Esophagus muscularis mucosa (tissue), 4 donors: Measurements from ENCODE around the gene STK40. TPM values are rescaled to one million over a fixed set of nuclear protein-coding genes. Genes with fewer than 3 reads are reported as not detected.

Experiments used
- DNase-seq: peaks from one replicate; pipeline ENCODE4 v3.0.0-alpha.2; 2017; ENCODE audit errors: extremely low spot score
- H3K27ac ChIP-seq, 4 donors: fragments of 200-600 bp; sonication (generic); replicated peaks in 1 of 4; 1 replicate in 3 of 4; 2 replicates in 1 of 4; pipeline ENCODE4 v1.5.1; 2016 to 2019; ENCODE audit warnings: mild to moderate bottlenecking in 1 of 4
- H3K27me3 ChIP-seq, 4 donors: fragments of 200-600 bp; sonication (generic); one replicate each; pipeline versions ENCODE4 v1.5.1 to v1.6.0; 2016 to 2019
- H3K36me3 ChIP-seq, 4 donors: fragments of 200-600 bp; sonication (generic); one replicate each; pipeline ENCODE4 v1.5.1; 2016 to 2019
- H3K4me1 ChIP-seq, 4 donors: fragments of 200-600 bp; sonication (generic); one replicate each; pipeline ENCODE4 v1.5.1; 2016 to 2019
- H3K4me3 ChIP-seq, 4 donors: fragments of 200-600 bp; sonication (generic); 1 replicate in 2 of 4; 2 replicates in 2 of 4; pipeline ENCODE4 v1.5.1; 2016 to 2019; ENCODE audit warnings: mild to moderate bottlenecking in 4 of 4, moderate library complexity in 1 of 4
- H3K9me3 ChIP-seq, 4 donors: fragments of 200-600 bp; sonication (generic); 1 replicate in 3 of 4; 2 replicates in 1 of 4; pipeline ENCODE4 v1.5.1; 2016 to 2019
- EP300 ChIP-seq: sonication (generic); formaldehyde crosslinking; IDR thresholded peaks from one replicate; pipeline ENCODE4 v1.6.1; 2017; ENCODE audit warnings: antibody characterized with exemption
- POLR2A ChIP-seq: fragments of 450-650 bp; IDR thresholded peaks from one replicate; pipeline ENCODE4 v1.6.1; 2017; ENCODE audit warnings: antibody characterized with exemption, moderate library complexity, mild to moderate bottlenecking, low read depth
- POLR2AphosphoS5 ChIP-seq, 2 donors: sonication (generic); formaldehyde crosslinking; IDR thresholded peaks; one replicate each; pipeline ENCODE4 v1.6.1; 2017; ENCODE audit warnings: antibody characterized with exemption in 2 of 2
- WGBS: methylation state at CpG from one replicate; pipeline ENCODE4 v1.1.5; 2018; 5-methylcytosine and 5-hydroxymethylcytosine counted together
- intact Hi-C: fragments of 100-400 bp; cut with DNase I; formaldehyde crosslinking; loops from one replicate; pipeline ENCODE4 v1.15.1; 2023
- total RNA-seq, 4 donors: library from RNA; depleted of rRNA; stranded (reverse); fragments of >200 nt; gene quantifications; one replicate each; pipeline versions ENCODE4 v1.1.0 to v1.2.1, GENCODE V29; 2016
- TF ChIP-seq, protein P1 (sequence below), 3 experiments: fragments of 200-600 bp in 2 of 3; fragments of 450-650 bp in 1 of 3; sonication (generic) in 2 of 3; IDR thresholded peaks; one replicate each; pipeline ENCODE4 v1.5.1; 2017 to 2019; ENCODE audit warnings: antibody characterized with exemption in 3 of 3, mild to moderate bottlenecking in 2 of 3, moderate library complexity in 1 of 3

STK40 gene
- total RNA-seq, 4 donors from 2014 or later: 67.7 to 103 (median 80.2) TPM

DNA sequence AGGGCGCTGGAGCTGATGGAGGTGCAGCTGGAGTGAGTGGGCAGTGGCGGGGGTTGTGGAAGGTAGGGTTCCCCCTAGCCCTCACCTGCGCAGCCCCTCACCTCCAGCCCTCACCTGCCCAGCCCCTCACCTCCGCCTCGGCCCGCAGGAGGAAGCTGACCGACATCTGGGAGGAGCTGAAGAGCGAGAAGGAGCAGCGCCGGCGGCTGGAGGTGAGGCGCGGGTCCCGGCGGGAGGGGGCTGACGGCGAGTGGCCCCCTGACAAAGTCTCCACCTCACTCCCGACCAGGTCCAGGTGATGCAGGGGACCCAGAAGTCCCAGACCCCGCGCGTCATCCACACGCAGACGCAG, 65.0 kb downstream of the STK40 start:
- peaks cover 25 to 43% (median 39%) of the 10 kb centered on the region in 4 donors for H3K4me1 ChIP-seq
- H3K27me3 ChIP-seq: no peaks in the 10 kb centered on the region
- intact Hi-C loops: no loop called here
- no peak for DNase-seq
- H3K27ac ChIP-seq: peak overlapping the region; percentile 79 to 92 (median 90)
- WGBS: 30% methylated on average over 15 of the region's 23 CpGs
- TF ChIP-seq EP300 (no peak), POLR2AphosphoS5 (IDR thresholded peaks at IDR 0.05) (no peak), POLR2A (no peak)
- TF ChIP-seq, protein P1, sequence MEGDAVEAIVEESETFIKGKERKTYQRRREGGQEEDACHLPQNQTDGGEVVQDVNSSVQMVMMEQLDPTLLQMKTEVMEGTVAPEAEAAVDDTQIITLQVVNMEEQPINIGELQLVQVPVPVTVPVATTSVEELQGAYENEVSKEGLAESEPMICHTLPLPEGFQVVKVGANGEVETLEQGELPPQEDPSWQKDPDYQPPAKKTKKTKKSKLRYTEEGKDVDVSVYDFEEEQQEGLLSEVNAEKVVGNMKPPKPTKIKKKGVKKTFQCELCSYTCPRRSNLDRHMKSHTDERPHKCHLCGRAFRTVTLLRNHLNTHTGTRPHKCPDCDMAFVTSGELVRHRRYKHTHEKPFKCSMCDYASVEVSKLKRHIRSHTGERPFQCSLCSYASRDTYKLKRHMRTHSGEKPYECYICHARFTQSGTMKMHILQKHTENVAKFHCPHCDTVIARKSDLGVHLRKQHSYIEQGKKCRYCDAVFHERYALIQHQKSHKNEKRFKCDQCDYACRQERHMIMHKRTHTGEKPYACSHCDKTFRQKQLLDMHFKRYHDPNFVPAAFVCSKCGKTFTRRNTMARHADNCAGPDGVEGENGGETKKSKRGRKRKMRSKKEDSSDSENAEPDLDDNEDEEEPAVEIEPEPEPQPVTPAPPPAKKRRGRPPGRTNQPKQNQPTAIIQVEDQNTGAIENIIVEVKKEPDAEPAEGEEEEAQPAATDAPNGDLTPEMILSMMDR (IDR thresholded peaks at IDR 0.05): no peak
- H3K9me3 ChIP-seq: no peaks in the 10 kb centered on the region
- H3K4me3 ChIP-seq: peak overlapping the region; percentile 70 to 92 (median 84)
- H3K36me3 ChIP-seq: peaks cover 0 to 7% (median 2%) of the 10 kb centered on the region in 4 donors

DNA sequence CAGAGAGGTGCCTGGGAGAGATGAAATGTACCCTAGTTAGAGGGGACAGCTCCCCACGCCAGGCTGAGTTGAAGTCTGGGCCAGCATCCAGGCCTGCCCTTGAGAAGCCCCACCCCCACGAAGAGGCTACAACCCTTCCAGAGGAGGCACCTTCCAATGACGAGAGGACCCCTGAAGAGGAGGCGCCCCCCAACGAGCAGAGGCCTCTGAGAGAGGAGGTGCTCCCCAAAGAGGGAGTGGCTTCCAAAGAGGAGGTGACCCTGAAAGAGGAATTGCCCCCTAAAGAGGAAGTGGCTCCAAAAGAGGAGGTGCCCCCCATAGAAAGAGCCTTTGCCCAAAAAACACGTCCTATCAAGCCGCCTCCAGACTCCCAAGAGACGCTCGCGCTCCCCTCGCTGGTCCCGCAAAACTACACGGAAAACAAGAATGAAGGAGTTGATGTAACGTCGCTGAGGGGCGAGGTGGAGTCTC, 65.4 kb downstream of the STK40 start:
- Histone ChIP-seq H3K27ac (peak overlapping the region; percentile 79 to 92 (median 90)), H3K4me3 (peak overlapping the region; percentile 70 to 92 (median 84)), H3K4me1 (peaks cover 25 to 43% (median 39%) of the 10 kb centered on the region in 4 donors), H3K27me3 (no peaks in the 10 kb centered on the region), H3K36me3 (peaks cover 0 to 7% (median 2%) of the 10 kb centered on the region in 4 donors), H3K9me3 (no peaks in the 10 kb centered on the region)
- DNase-seq: no peak
- TF ChIP-seq POLR2AphosphoS5 (IDR thresholded peaks at IDR 0.05): no peak
- 56% methylated on average over 16 of the region's 16 CpGs for WGBS
- intact Hi-C loops: no loop called here

DNA sequence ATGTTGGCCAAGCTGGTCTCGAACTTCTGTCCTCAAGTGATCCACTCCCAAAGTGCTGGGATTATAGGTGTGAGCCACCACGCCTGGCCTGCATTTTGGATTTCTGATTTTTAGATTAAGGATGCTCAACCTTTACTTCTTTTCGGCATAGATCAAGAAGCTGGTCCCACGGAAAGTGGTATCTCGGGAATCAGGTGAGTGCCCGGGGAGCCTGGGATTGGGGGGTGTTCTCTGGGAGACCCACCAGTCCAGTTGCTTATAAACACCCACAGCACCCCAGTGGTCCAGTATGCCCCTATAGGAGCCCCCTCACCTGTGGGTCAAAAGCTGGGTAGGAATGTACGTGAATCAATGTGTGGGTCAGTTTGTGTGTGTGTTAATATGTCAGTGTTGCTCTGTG, 76.3 kb downstream of the STK40 start:
- Histone ChIP-seq H3K9me3 (no peaks in the 10 kb centered on the region), H3K4me1 (peaks cover 14 to 28% (median 21%) of the 10 kb centered on the region in 4 donors), H3K4me3 (no peak overlapping the region), H3K27me3 (no peaks in the 10 kb centered on the region), H3K27ac (no peak overlapping the region), H3K36me3 (peaks cover 0 to 5% (median 3%) of the 10 kb centered on the region in 4 donors)
- 100% methylated on average over 7 of the region's 7 CpGs for WGBS
- intact Hi-C loops: no loop called here
- TF ChIP-seq POLR2A (no peak), POLR2AphosphoS5 (IDR thresholded peaks at IDR 0.05) (no peak), EP300 (no peak)
- TF ChIP-seq, protein P1 (IDR thresholded peaks at IDR 0.05): no peak
- no peak for DNase-seq

DNA sequence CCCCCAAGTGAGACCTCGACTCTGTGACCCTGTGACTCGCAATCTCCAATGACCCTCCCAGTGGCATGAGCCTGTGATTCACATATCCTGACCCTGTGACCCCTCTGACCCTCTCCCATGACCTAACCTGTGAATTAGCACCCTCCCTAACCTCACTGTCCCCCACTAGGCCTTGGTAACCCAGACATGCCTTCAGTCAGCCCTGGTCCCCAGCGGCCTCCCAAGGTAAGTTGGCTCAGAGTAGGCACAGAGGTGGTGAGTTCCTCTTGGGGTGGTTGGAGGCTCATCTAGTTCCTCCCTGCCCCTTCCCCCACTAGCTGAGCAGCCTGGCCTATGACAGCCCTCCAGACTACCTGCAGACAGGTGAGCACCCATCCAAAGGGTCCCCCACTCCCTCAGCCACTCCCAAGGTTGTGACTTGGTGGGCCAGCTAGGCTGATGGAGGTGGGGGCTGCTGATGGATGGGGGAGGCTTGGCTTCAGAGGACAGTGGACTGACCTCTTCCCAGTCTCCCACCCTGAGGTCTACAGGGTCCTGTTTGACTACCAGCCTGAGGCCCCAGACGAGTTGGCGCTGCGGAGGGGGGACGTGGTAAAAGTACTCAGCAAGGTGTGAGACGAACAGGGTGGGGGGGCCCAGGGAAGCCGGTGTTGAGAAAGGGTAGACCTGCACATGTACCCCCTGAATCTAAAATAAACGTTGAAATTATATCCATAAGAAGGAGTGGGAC, 78.0 kb downstream of the STK40 start:
- 96% methylated on average over 9 of the region's 10 CpGs for WGBS
- Histone ChIP-seq H3K4me3 (peak overlapping the region; percentile 63 to 86 (median 69)), H3K9me3 (no peaks in the 10 kb centered on the region), H3K36me3 (peaks cover 14 to 21% (median 19%) of the 10 kb centered on the region in 4 donors), H3K27me3 (no peaks in the 10 kb centered on the region), H3K4me1 (peaks cover 14 to 28% (median 21%) of the 10 kb centered on the region in 4 donors), H3K27ac (no peak overlapping the region)
- TF ChIP-seq POLR2AphosphoS5 (IDR thresholded peaks at IDR 0.05) (no peak), POLR2A (no peak), EP300 (no peak)
- TF ChIP-seq, protein P1 (IDR thresholded peaks at IDR 0.05): no peak
- intact Hi-C loops: no loop called here
- no peak for DNase-seq

DNA sequence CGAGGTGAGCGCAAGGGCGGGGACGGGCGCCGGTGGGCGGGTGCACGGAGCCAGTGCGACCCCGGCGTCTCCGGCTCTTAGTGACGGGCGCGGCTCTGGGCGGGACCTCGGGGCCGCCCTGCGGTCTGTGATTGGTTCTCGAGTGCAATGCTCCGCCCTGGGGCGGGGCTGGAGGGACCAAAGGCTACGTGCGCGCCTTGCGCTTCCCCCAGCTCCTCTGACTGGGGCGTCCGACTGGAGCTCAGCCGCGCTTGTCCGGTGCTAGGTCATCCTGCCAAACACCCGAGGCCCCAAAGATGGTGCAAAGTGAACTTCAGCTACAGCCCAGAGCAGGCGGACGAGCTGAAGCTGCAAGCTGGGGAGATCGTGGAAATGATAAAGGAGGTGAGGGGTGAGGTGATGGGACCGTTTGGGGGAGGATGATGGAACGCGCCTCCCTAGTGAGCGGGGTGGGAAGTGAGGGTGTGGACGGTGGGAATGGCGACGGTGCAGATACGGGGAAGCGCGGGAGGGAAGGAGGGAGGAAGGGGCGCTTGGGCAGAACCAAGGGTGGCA, 78.7 kb downstream of the STK40 start:
- DNase-seq: peak; percentile 96
- Histone ChIP-seq H3K27ac (peak overlapping the region; percentile 65 to 85 (median 78)), H3K36me3 (peaks cover 22 to 29% (median 27%) of the 10 kb centered on the region in 4 donors), H3K4me1 (peaks cover 14 to 28% (median 21%) of the 10 kb centered on the region in 4 donors), H3K4me3 (peak overlapping the region; percentile 63 to 86 (median 69)), H3K9me3 (no peaks in the 10 kb centered on the region), H3K27me3 (no peaks in the 10 kb centered on the region)
- intact Hi-C loops: no loop called here
- 2% methylated on average over 22 of the region's 46 CpGs for WGBS
- peak; percentile 83 to 96 for TF ChIP-seq POLR2AphosphoS5 (IDR thresholded peaks at IDR 0.05)
- TF ChIP-seq, protein P1 (IDR thresholded peaks at IDR 0.05): no peak
- TF ChIP-seq POLR2A: no peak
- TF ChIP-seq EP300: no peak
